HG03571 (cell line): ENCODE data around the gene LLGL1.

ENCODE experiments used
- ATAC-seq: cut with Tn5 transposase; IDR thresholded peaks from one replicate; pipeline ENCODE4 v1.9.1; 2021; ENCODE audit not compliant: unreplicated experiment

Gene LLGL1

DNA sequence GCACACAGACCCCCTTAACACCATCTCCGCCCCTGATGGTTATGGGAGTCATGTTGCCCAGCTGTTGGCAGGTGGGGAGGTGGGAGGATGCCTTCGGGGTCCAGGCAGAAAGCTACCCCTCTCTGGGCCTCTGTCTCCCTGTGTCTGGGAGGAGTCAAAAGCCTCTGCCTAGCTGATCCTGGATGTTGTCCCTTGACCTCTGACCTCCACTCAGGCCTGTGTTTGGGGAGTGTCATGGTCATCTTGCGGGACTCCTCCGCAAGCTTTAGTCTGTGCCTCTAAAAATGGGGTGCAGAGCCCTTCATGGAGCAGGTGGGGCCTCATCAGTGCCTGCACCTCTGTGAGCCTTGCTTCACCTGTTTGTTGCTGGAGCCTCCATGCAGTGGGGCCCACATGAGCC lies 3.8 kb downstream of the LLGL1 start:
- no peak for ATAC-seq

DNA sequence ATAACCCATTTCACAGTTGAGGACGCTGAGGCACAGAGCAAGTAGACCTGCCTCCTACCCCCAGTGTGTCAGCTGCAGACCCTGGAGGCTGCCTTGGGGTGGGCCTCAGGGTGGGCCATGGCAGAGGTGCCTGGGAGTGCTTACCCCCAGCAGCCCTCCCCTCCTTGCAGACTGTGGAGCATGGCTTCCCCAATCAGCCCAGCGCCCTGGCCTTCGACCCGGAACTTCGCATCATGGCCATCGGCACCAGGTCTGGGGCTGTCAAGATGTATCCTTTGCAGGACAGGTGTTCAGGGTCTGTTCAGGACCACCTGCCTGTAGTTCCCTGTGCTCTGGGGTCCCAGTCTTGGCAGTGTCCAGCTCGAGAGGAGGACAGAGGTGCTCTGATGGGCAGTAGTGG lies 4.3 kb downstream of the LLGL1 start:
- ATAC-seq: no peak

DNA sequence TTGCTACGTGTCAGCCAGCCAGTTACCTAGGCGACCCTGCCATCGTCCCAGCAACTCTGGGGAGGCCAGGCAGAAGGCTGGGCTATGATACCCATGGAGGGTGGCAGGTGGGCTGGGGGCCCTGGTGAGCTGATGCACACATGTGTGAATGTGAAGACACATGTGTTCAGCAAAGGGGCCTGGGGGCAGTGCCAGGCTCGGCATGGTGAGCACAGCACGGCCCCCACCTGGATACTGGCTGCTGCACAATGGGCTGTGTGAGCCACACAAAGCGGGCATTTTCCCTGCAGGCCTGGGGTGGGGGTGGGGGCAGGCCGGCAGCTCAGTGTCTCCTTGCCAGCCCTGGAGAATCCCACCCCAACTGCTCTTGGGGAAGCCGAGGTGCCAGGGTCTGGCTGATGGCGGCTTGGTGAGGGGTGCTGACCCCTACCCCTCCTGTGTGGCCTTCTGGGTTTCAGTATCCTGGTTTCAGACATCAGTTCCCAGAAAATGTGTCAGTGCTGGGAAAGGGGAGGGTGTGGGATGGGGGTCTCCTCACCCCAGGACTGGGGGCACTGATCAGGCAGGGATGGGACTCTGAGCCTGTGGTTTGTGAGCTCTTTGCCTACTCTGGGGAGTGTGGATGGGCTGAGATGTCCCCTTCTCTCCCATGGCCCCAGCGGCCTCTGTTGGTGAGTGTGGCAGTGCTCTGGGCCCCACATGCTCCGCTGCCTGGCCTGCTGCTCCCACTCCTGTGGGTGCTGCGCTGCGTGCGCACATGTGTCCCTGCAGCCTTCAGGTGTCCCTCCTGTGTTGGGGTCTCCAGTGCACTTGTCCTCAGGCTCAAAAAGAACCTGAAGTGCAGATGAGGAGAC lies 5.1 kb downstream of the LLGL1 start:
- ATAC-seq: no peak

DNA sequence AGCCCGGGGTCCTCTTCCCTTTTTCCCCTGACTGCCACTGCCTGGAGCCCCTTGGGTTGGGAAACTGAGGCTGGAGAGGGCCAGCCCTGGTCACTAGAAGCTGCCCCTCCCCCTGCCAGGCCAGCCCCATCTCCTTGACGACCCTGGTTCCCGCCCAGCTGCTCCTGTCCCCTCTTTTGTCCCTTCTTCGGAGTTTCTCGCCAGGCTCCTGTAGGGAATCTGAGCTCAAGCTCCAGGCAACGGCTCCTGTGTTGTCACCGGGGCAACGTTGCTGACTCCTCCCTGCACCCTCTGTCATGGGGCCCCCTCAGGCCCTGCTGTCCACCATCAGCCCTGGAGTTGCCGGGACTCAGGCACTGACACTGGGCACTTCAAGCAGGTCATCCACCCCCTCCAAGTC lies 5.7 kb downstream of the LLGL1 start:
- ATAC-seq: no peak

DNA sequence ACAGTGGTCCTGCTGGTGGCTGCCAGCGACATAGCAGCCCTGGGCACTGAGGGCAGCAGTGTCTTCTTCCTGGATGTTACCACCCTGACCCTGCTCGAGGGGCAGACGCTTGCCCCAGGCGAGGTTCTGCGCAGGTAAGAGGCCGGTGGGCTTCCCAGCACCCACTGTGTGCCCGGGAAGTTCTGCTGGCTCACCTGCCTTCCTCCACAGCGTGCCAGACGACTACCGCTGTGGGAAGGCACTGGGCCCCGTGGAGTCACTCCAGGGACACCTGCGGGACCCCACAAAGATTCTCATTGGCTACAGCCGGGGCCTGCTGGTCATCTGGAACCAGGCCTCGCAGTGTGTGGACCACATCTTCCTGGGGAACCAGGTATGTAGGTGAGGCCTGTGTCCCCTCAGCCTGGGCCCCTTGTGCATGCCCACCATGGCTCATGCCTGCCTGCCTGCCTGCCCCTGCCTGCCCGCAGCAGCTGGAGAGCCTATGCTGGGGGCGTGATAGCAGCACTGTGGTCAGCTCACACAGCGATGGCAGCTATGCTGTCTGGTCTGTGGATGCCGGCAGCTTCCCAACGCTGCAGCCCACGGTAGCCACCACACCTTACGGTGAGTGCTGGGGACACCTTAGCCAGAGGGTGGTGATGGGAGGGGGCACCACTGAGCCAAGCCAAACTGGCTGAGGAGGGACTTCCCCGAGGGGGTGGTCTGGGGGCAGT lies 8.5 kb downstream of the LLGL1 start:
- no peak for ATAC-seq

DNA sequence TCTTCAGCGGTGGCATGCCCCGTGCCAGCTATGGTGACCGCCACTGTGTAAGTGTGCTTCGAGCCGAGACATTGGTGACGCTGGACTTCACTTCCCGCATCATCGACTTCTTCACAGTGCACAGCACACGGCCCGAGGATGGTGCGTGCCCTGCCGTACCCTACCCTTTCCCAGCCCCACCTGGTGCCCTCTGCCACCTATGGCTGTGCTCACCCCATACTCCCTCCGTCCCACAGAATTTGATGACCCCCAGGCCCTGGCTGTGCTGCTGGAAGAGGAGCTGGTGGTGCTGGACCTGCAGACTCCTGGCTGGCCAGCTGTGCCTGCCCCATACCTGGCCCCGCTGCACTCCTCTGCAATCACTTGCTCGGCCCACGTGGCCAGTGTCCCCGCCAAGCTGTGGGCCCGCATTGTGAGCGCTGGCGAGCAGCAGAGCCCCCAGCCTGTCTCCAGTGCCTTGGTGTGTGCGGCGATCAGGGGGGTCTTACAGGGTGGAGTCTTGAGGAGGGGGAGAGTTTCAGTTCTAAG lies 9.5 kb downstream of the LLGL1 start:
- no peak for ATAC-seq

DNA sequence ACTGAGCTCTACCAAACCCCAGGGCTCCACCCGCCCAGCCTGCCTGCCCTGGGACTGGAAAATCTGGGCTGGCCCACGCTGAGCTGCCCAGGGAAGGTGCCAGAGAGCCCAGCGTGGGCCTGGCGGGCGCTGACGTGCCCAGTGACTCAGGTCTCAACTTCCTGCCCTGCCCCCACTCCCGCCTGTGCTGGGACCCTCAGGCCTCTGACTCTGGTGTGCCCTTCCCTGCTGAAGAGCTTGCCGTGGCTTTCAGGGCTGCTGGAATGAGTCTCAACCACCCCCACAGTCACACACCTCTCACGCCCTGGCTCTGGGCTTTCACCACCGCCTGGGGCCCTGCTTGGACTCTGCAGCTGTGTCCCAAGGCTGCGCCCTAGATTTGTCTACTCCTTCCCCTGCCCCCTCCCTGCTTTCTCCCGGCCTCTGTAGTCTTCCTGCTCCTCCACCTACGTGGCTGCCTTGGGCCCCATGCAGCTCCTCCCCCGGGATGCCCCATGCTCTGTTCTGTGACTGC lies 10.4 kb downstream of the LLGL1 start:
- ATAC-seq: no peak

DNA sequence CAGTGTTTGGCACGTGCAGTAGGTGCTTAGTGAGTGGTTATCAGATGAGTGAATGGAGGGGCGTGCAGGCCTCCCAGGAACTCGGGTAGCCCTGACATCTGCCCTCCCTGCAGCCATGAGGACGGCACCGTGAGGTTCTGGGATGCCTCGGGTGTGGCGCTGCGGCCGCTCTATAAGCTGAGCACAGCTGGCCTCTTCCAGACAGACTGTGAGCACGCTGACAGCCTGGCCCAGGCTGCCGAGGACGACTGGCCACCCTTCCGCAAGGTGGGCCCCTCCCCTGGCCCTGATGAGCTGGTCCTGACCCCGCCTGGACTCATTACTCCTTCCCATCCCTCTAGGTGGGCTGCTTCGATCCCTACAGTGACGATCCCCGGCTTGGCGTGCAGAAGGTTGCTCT lies 11.1 kb downstream of the LLGL1 start:
- ATAC-seq: no peak

DNA sequence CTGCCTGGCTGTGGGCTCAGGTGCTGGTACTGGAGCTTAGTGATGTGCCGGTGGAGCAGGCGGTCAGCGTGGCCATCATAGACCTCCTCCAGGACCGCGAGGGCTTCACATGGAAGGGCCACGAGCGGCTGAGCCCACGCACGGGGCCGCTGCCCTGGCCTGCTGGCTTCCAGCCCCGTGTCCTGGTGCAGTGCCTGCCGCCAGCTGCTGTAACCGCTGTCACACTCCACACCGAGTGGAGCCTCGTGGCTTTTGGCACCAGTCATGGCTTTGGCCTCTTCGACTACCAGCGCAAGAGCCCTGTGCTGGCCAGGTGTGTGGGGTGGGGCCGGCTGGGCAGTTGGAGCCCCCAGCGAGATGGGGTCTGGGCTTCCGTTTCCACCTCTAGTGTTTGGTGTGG lies 12.0 kb downstream of the LLGL1 start:
- no peak for ATAC-seq

DNA sequence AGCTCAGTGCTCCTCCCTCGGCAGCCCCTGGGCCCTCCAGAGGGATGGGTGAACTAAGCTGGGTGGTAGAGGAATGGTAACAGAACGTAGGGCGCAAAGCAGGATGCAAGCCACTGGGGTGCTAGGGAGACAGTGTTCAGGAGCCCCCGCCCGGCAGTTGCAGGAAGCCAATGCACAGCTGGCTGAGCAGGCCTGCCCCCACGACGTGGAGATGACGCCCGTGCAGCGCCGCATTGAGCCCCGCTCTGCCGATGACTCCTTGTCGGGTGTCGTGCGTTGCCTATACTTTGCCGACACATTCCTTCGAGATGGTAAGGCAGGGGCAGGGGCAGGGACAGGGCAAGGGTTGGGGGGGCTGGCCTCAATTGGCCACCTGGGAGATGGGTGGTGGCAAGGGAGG lies 12.9 kb downstream of the LLGL1 start:
- no peak for ATAC-seq

DNA sequence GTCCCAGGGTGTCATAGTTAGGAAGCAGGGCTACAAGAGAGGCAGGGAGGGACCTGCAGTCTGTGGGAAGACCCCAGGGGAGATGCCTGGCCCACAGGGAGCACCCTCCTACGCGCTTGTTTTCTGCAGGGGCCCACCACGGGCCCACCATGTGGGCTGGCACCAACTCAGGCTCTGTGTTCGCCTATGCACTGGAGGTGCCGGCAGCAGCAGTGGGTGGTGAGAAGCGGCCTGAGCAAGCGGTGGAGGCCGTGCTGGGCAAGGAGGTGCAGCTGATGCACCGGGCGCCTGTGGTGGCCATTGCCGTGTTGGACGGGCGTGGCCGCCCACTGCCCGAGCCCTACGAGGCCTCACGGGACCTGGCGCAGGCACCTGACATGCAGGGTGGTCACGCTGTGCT lies 15.0 kb downstream of the LLGL1 start:
- no peak for ATAC-seq

DNA sequence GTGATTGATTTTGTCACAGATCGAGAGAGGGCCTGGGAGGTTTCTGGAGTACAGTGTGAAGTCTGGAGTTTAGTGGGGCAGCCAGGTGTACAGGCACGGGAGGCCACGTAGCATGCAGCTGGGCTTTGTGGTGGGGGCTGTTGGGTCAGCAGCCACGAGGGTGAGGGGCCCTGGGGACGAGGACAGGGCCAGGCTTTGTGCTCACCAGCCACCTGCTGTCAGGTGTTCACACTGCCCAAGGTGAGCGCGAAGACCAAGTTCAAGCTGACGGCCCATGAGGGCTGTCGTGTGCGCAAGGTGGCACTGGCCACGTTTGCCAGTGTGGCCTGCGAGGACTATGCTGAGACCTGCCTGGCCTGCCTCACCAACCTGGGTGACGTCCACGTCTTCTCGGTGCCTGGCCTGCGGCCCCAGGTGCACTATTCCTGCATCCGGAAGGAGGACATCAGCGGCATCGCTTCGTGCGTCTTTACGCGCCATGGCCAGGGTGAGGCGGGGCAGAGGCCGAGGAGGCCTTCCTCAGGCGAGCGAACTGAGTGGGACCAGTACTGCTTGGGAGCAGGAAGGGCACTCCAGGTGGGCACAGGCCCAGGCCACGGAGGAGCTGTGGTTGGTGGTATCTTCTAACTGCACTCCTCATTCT lies 15.9 kb downstream of the LLGL1 start:
- ATAC-seq: no peak

DNA sequence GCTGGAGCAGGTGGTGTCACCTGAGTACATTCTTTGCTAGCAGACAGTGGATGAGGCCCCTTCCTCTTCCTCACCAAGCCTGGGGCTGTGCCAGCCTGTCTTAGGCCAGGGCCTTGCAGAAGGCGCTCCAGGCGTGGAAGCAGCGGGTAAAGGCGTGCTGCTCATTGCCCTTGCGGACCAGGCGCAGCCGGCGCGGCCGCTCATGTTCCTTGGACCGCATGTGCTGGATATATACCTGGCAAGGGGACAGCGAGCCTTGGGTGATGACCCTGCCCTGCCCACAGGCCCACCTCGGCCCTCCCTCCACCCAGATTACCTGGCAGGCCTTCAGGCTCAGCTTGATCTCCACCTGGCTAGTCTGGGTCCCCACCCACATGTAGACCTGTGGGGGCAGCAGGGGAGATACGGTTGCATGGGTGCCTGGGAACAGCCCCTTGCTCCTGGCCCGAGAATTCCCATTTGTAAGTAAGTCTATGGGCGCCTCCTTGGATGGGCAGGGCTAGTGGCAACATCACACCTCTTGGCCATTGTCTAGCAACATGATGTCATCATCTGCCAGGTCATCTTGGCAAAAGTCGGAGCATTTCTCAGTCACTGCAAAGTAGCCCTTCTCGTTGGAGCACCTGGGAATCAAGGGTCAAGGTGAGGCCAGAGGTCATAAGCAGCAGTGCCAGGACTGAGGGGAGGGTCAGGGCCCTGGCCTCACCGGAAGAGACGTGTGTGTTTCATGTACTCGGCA lies 19.8 kb downstream of the LLGL1 start:
- no peak for ATAC-seq

DNA sequence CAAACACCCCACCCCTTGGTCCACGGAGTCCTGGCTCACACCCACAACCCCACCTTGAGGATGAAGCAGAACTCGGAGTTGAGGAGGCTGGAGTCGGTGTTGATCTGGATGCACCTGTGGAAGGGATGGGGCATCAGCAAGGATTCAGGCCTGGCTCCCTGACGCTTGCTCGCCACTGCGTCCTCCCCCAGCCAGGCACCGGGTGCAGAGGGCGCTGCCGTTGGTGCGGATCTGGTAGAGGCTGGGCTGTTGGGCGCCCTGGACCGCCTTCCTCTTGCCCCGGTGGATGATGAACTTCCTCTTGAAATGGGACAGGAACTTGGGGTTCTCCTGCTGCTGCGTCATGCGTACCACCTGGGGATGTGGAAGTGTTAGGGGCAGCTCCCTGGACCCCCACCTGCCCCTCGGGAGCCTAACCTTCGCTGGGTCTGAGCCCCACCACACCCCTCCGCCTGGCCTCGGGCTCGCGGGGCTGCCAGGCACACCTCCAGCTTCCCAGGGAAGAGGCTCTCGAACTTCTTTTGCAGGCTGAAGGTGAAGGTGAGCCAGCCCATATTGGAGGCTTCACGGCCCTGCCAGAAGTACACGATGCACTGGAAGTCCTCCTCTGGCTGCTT lies 20.8 kb downstream of the LLGL1 start:
- no peak for ATAC-seq

DNA sequence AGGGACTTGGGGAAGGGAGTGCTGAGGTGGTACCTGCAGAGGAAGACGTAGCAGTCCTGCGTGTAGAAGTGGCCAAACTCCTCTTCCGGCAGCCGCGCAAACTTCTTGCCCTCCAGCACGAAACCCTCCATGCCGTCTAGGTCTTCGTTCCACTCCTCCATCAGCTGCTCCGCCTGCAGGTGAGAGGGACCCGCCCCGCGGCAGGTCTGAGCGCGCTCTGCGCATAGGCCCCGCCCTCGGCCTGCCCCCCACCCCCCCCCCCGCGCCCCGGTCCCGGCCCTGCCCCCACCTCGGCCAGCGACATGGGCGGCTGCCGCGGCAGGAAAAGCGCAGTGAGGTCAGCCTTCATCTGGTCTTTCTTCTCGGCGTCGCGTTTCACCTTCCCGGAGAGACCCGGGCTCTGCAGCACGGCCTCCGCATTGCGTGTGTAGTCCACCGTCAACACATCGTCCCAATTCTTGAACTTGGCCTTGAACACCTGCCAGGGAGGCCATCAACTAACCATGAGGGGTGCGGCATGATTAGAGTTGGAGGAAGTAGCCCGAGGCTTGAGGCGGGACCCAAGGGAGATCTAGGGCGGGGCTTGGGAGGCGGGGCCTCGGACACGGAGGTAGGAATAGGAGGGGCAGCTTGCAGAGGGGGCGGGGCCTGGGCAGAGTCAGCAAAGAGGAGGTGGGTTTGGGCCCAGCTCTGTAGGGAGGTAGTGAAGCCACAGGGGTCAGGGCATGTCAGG lies 21.6 kb downstream of the LLGL1 start:
- ATAC-seq: no peak

DNA sequence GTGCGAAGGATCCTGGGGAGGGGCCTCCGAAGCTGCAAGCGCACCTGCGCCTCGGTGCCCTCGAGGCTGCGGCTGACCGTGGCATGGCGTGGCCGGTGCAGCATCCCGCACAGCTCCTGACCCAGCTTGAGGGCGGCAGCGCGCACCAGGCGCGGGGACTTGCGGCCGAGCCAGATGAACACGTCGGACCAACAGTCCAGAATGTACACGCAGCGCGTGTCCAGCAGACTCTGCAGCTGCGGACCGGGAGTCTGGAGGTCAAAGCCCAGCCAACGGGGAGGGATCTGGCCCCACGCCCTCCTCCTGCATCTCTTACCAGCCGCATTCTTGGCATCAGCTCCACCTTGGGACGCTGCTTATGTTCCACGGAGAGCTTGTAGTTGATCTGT lies 22.2 kb downstream of the LLGL1 start:
- no peak for ATAC-seq

DNA sequence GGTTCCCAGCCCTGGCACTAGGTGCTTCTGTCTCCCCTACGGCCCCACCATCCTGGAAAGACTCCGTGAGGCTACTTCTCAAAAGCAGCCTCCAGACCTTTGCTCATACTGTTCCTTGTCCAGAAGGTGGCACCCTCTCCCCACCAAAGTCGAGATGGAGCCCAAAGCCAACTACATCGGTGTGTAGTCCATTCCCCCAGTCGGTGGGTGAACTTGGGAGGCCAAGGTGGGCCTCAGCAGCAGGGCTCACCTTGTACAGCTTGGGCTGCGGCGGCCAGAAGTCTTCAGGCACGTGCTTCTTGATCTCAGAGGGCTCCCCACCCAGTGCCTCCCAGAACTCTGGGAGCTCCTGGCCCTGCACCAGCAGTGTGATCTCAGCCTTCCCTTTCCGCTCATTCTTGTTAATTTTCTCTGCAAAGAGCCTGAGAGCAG lies 22.9 kb downstream of the LLGL1 start:
- ATAC-seq: no peak

DNA sequence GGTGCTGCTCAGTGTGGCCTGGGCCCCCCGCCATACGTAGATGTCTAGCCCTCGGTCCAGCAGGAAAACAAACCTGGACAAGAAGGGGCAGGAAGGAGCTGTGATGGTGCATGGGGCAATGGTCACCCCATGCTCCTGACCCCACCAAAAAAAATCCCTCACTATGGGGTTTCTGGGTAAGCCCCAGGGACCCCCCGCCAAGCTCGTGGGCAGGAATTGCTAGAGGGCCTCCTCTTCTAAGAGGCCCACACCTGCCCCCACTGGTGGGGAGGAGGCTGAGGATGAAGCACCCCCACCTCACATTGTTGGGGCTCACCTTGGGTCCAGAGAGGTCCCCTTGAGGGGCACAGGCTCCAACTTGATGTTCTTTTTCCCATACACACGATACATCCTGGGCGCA lies 23.4 kb downstream of the LLGL1 start:
- ATAC-seq: no peak

DNA sequence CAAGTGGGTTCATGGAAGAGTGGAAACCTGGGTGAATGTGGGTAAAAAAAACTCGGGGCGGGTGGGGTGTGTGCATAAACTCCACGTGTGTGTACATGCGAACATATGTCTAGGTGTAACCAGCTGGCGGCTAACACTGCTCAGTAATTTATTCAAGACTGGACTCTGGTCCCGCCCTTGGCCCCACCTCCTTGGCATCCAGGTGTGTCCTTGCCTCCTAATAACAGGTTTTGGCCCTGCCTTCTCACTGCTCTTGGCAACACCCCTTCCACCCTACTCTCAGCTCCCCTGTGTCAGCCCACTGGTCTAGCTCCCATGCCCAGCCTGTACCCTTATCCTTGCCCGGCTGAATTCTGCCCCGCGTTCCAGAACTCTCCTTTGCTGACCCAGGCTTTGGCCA lies 24.8 kb downstream of the LLGL1 start:
- ATAC-seq: no peak

DNA sequence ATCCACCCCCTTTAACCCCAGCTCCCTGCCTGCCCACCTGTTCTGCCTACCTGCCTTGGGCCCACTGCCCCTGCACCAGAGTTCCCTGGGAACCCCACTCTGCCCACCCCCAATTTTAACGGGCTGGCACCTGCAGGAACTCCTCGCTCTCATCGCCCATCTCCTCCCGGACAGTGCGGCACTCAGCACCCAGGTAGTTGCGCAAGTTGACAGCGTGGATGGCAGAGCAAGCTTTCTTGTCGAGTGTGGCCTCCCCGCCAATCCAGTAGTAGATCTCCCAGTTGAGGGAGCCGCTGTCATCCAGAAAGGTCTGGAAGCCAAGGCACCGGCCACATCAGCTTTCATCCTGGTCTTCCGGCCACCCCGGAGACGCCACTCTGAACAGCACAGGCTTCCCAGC lies 25.3 kb downstream of the LLGL1 start:
- ATAC-seq: no peak
